ENCODE measurements around the gene DYNC2I2. TPM values are rescaled to one million over a fixed set of nuclear protein-coding genes. Genes with fewer than 3 reads are reported as not detected.

DYNC2I2 gene
- total and polyA plus RNA-seq, 10 of the 15 experiments (the other 5 are each of a cell fraction or from before 2014, with no cell fraction given), result 0.89 to 118 (median 47.9) TPM

- TF ChIP-seq MAX (IDR thresholded peaks at IDR 0.05; ENCODE audit: low read depth, low read length) (peak; percentile 67), CEBPB (IDR thresholded peaks at IDR 0.05; ENCODE audit: borderline replicate concordance in 1 of 2, low read depth in 2 of 2, low read length in 2 of 2) (no peak), LARP7 (IDR thresholded peaks at IDR 0.05) (no peak), ZNF217 (IDR thresholded peaks at IDR 0.05) (no peak), HSF1 (IDR thresholded peaks at IDR 0.05; ENCODE audit: low read depth, low read length) (no peak)
Measured at GRCh38 chr9:128683340-128684064, 26.9 kb upstream of the DYNC2I2 start (continued).

GRCh38 chr9:128677794-128678193 is 21.1 kb upstream of the DYNC2I2 start:
- H3K36me3 ChIP-seq (ENCODE audit: control insufficient read depth in 2 of 2, insufficient read depth in 2 of 2, low read length in 1 of 2), result 0 out of 4 replicates have a peak, but pooled peaks cover 0 to 4% of the 10 kb centered on the region in 2 experiments
- no peak overlapping the region for H2AFZ ChIP-seq (ENCODE audit: control insufficient read depth, low read depth, low read length)
- intact Hi-C loops (cut with micrococcal nuclease; ENCODE audit: unreplicated experiment) (no loop called here), in situ Hi-C loops (cut with MboI) (no loop called here)
- no peak overlapping the region for H3K27ac ChIP-seq (ENCODE audit: control insufficient read depth, insufficient read depth)
- RAD21 ChIA-PET (ENCODE audit: unreplicated experiment), result no interaction called here
- POLR2A ChIA-PET, result interaction anchor here (0.6 kb wide), 1 partner anchor 16 kb away, joined by 3 read pairs; no protein-coding TSS in a partner anchor
- SMC1A ChIA-PET (ENCODE audit: uncharacterized antibody, unreplicated experiment), result interaction anchor here (0.6 to 0.7 kb wide), 3 partner anchors 31 to 225 kb away, joined by 3 read pairs; no protein-coding TSS in a partner anchor
- no peaks in the 10 kb centered on the region for H3K9me3 ChIP-seq (replicated peaks; ENCODE audit: control insufficient read depth, insufficient read depth, low read length)
- H3K79me2 ChIP-seq (ENCODE audit: control insufficient read depth, insufficient read depth, low read length), result peaks cover 13% of the 10 kb centered on the region
- H3K4me3 ChIP-seq, result no peak overlapping the region
- no peaks in the 10 kb centered on the region for H3K4me1 ChIP-seq (ENCODE audit: control insufficient read depth, insufficient read depth, low read length)
- no peak for FAIRE-seq
- CTCF ChIA-PET, result no interaction called here
- no peaks in the 10 kb centered on the region for H4K20me1 ChIP-seq (ENCODE audit: control insufficient read depth, insufficient read depth)
- no peak for DNase-seq (ENCODE audit: low read depth, low spot score)
- no peak for TF ChIP-seq NFYB (IDR thresholded peaks at IDR 0.05; ENCODE audit: insufficient read depth, low read depth, low read length)
- H3K27me3 ChIP-seq (replicated peaks in 1 of 2; ENCODE audit: control insufficient read depth in 2 of 2, insufficient read depth in 2 of 2, low read length in 1 of 2), result no peaks in the 10 kb centered on the region
- BruUV-seq (replicated peaks), result no TSS peak
- WGBS (ENCODE audit: insufficient coverage, insufficient replicate concordance, low lambda C conversion rate, missing lambda C conversion rate), result 87% methylated on average over 5 of the region's 10 CpGs
- no peak overlapping the region for H3K4me2 ChIP-seq (ENCODE audit: control insufficient read depth, insufficient read depth)
- no peak overlapping the region for H3K9ac ChIP-seq (ENCODE audit: control insufficient read depth, insufficient read depth, low read length)
- no peak for ATAC-seq

Data from GM12878 (cell line).